Fibroblast of lung (primary cell): ENCODE measurements around the gene ERLIN1. TPM values are rescaled to one million over a fixed set of nuclear protein-coding genes. Genes with fewer than 3 reads are reported as not detected.
A peak's percentile ranks its signal among the peaks of the same experiment; 100 is the strongest.

Experiments
- DNase-seq, 2 donors: peaks; one replicate each; pipeline versions ENCODE4 v3.0.0 to v3.0.0-alpha.2; 2010; ENCODE audit warnings: low read depth in 2 of 2
- H2AFZ ChIP-seq: 2 replicates; pipeline ENCODE4 v1.5.1; 2012; ENCODE audit warnings: low read length, control low read depth, inconsistent platforms
- H3K27ac ChIP-seq: 2 replicates; pipeline ENCODE4 v1.5.1; 2011; ENCODE audit warnings: low read length, control low read depth; ENCODE audit not compliant: insufficient read depth
- H3K27me3 ChIP-seq: 2 replicates; pipeline ENCODE4 v1.5.1; 2011; ENCODE audit warnings: mild to moderate bottlenecking, low read length; ENCODE audit not compliant: control insufficient read depth, insufficient read depth
- H3K36me3 ChIP-seq: 2 replicates; pipeline ENCODE4 v1.5.1; 2011; ENCODE audit warnings: low read length; ENCODE audit not compliant: control insufficient read depth, insufficient read depth
- H3K4me1 ChIP-seq: 2 replicates; pipeline ENCODE4 v1.5.1; 2011; ENCODE audit warnings: low read length; ENCODE audit not compliant: control insufficient read depth, insufficient read depth; ENCODE audit errors: extremely low read depth
- H3K4me2 ChIP-seq: 2 replicates; pipeline ENCODE4 v1.5.1; 2011; ENCODE audit warnings: low read length, control low read depth; ENCODE audit not compliant: insufficient read depth; ENCODE audit errors: extremely low read depth
- H3K4me3 ChIP-seq, 4 experiments: fragments of 200-600 bp in 1 of 4; sonication (generic) in 1 of 4; replicated peaks in 1 of 4; 2 replicates each; pipeline ENCODE4 v1.5.1; 2011 to 2016; ENCODE audit warnings: low read length in 4 of 4, low read depth in 3 of 4, mild to moderate bottlenecking in 3 of 4, control low read depth in 2 of 4, inconsistent platforms in 1 of 4, mixed read lengths in 1 of 4; ENCODE audit not compliant: insufficient read depth in 1 of 4; ENCODE audit errors: control extremely low read depth in 1 of 4
- H3K79me2 ChIP-seq: 2 replicates; pipeline ENCODE4 v1.5.1; 2012; ENCODE audit warnings: mild to moderate bottlenecking, low read length, inconsistent platforms; ENCODE audit not compliant: control insufficient read depth, insufficient read depth
- H3K9ac ChIP-seq: 2 replicates; pipeline ENCODE4 v1.5.1; 2011; ENCODE audit warnings: mild to moderate bottlenecking, low read length, control low read depth; ENCODE audit not compliant: insufficient read depth
- H3K9me3 ChIP-seq: 2 replicates; pipeline ENCODE4 v1.5.1; 2012; ENCODE audit warnings: low read depth, low read length; ENCODE audit not compliant: control insufficient read depth, insufficient read depth
- H4K20me1 ChIP-seq: 2 replicates; pipeline ENCODE4 v1.5.1; 2011; ENCODE audit warnings: low read length; ENCODE audit not compliant: control insufficient read depth, insufficient read depth; ENCODE audit errors: extremely low read depth
- CTCF ChIP-seq, 2 donors: IDR thresholded peaks in 1 of 2; conservative IDR thresholded peaks in 1 of 2; 1 replicate in 1 of 2; 2 replicates in 1 of 2; pipeline ENCODE4 v1.5.1; 2011 to 2012; ENCODE audit warnings: low read length in 2 of 2, control low read depth in 1 of 2, inconsistent platforms in 1 of 2, low read depth in 1 of 2, mild to moderate bottlenecking in 1 of 2
- EZH2 ChIP-seq: IDR thresholded peaks from 2 replicates; pipeline ENCODE4 v1.5.1; 2012; ENCODE audit warnings: low read length, control low read depth, mild to moderate bottlenecking; ENCODE audit errors: missing control alignments
- polyA plus RNA-seq, 2 donors: library from polyadenylated mRNA; depleted of rRNA in 1 of 2; stranded (reverse) in 1 of 2; unstranded in 1 of 2; fragments of >200 nt; gene quantifications; 2 replicates each; pipeline ENCODE4 v1.2.1, GENCODE V29; 2011 to 2012; ENCODE audit warnings: missing spikeins in 1 of 2
- total RNA-seq: library from RNA; depleted of rRNA; stranded (reverse); fragments of >200 nt; gene quantifications from 2 replicates; pipeline ENCODE4 v1.2.1, GENCODE V29; 2014

The ERLIN1 gene
- total and polyA plus RNA-seq, 2 donors (not counting 1 experiment from before 2014, with no cell fraction given): 52.8 to 74.7 TPM

GRCh38 chr10:100209303-100209702, 23.5 kb upstream of the ERLIN1 start:
- Histone ChIP-seq H2AFZ (no peak overlapping the region), H3K79me2 (no peaks in the 10 kb centered on the region), H3K27me3 (no peaks in the 10 kb centered on the region), H4K20me1 (no peaks in the 10 kb centered on the region), H3K36me3 (peaks cover 2% of the 10 kb centered on the region), H3K9me3 (no peaks in the 10 kb centered on the region), H3K4me2 (no peak overlapping the region), H3K4me1 (no peaks in the 10 kb centered on the region), H3K27ac (no peak overlapping the region), H3K4me3 (no peak overlapping the region), H3K9ac (no peak overlapping the region)
- DNase-seq: peak in 1 of 2 donors; percentile 80
- TF ChIP-seq EZH2 (no peak), CTCF (conservative IDR thresholded peaks at IDR 0.05 in 1 of 2, IDR thresholded peaks at IDR 0.05 in 1 of 2; ENCODE audit: low read depth in 1 of 2, low read length in 2 of 2) (no peak)

GRCh38 chr10:100208276-100208675, 22.4 kb upstream of the ERLIN1 start:
- no peaks in the 10 kb centered on the region for H3K79me2 ChIP-seq
- H3K27ac ChIP-seq: no peak overlapping the region
- TF ChIP-seq CTCF (conservative IDR thresholded peaks at IDR 0.05 in 1 of 2, IDR thresholded peaks at IDR 0.05 in 1 of 2; ENCODE audit: low read depth in 1 of 2, low read length in 2 of 2) (no peak), EZH2 (no peak)
- no peak overlapping the region for H3K4me3 ChIP-seq
- no peaks in the 10 kb centered on the region for H3K27me3 ChIP-seq
- no peaks in the 10 kb centered on the region for H3K4me1 ChIP-seq
- no peaks in the 10 kb centered on the region for H4K20me1 ChIP-seq
- no peak for DNase-seq
- no peaks in the 10 kb centered on the region for H3K9me3 ChIP-seq
- no peak overlapping the region for H2AFZ ChIP-seq
- H3K4me2 ChIP-seq: no peak overlapping the region
- H3K36me3 ChIP-seq: peaks cover 3% of the 10 kb centered on the region
- no peak overlapping the region for H3K9ac ChIP-seq

- H3K4me1 ChIP-seq: no peaks in the 10 kb centered on the region
- H3K27me3 ChIP-seq: no peaks in the 10 kb centered on the region
- no peak overlapping the region for H3K4me3 ChIP-seq
- H3K9ac ChIP-seq: no peak overlapping the region
- H3K79me2 ChIP-seq: no peaks in the 10 kb centered on the region
- no peaks in the 10 kb centered on the region for H4K20me1 ChIP-seq
- H3K9me3 ChIP-seq: no peaks in the 10 kb centered on the region
- TF ChIP-seq CTCF (conservative IDR thresholded peaks at IDR 0.05 in 1 of 2, IDR thresholded peaks at IDR 0.05 in 1 of 2; ENCODE audit: low read depth in 1 of 2, low read length in 2 of 2) (no peak), EZH2 (no peak)
- H3K27ac ChIP-seq: no peak overlapping the region
- DNase-seq: no peak
- H2AFZ ChIP-seq: no peak overlapping the region
- H3K36me3 ChIP-seq: peaks cover 7% of the 10 kb centered on the region
- H3K4me2 ChIP-seq: no peak overlapping the region
Measured at GRCh38 chr10:100204370-100204769, 18.5 kb upstream of the ERLIN1 start.
